ENCODE data around the gene RNF220.

DNA sequence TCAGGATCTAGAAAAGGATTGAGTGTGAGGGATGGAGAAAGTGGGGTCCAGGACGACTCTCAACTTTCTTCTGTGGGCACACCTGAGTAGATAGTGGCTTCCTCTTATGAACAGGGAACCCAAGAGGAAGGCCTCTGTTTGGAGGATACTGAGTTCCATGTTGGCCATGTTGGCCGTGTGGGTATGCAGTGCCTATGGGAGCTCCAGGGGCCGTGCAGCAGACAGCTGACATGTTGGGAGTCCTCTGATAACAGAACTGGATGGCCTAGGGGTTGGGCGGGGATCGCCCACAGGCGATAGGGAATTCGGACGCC lies 226.2 kb downstream of the RNF220 start:
- TF ChIP-seq POLR2A (IDR thresholded peaks at IDR 0.05) = no peak
- TF ChIP-seq, protein P1, sequence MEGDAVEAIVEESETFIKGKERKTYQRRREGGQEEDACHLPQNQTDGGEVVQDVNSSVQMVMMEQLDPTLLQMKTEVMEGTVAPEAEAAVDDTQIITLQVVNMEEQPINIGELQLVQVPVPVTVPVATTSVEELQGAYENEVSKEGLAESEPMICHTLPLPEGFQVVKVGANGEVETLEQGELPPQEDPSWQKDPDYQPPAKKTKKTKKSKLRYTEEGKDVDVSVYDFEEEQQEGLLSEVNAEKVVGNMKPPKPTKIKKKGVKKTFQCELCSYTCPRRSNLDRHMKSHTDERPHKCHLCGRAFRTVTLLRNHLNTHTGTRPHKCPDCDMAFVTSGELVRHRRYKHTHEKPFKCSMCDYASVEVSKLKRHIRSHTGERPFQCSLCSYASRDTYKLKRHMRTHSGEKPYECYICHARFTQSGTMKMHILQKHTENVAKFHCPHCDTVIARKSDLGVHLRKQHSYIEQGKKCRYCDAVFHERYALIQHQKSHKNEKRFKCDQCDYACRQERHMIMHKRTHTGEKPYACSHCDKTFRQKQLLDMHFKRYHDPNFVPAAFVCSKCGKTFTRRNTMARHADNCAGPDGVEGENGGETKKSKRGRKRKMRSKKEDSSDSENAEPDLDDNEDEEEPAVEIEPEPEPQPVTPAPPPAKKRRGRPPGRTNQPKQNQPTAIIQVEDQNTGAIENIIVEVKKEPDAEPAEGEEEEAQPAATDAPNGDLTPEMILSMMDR (IDR thresholded peaks at IDR 0.05) = no peak

All from heart left ventricle (tissue), 13 donors.